Measurements from ENCODE around the gene LRRC59. TPM values are rescaled to one million over a fixed set of nuclear protein-coding genes. Genes with fewer than 3 reads are reported as not detected.

LRRC59 gene
- total RNA-seq, 3 donors from 2014 or later (not counting 1 experiment from before 2014, with no cell fraction given), result 55.6 to 62.7 (median 56.0) TPM

- H3K27ac ChIP-seq (ENCODE audit: low read length), result no peak overlapping the region
- intact Hi-C loops (cut with micrococcal nuclease), result no loop called here
- peaks cover 7% of the 10 kb centered on the region for H3K4me1 ChIP-seq (ENCODE audit: control insufficient read depth, insufficient read depth, low read length)
- peaks cover 43% of the 10 kb centered on the region for H3K36me3 ChIP-seq (ENCODE audit: control insufficient read depth, insufficient read depth, low read length)
- Mint-ChIP-seq H3K9me3 (no peaks in the 10 kb centered on the region), H3K27ac (peak overlapping the region in 1 of 2 donors; percentile 59), H3K4me3 (no peak overlapping the region), H3K36me3 (no peaks in the 10 kb centered on the region), H3K27me3 (ENCODE audit: low read depth in 2 of 2) (no peaks in the 10 kb centered on the region), H3K4me1 (peaks cover 7 to 12% of the 10 kb centered on the region in 2 donors)
- ATAC-seq, result no peak
- no peaks in the 10 kb centered on the region for H3K9me3 ChIP-seq (ENCODE audit: control insufficient read depth, insufficient read depth, low read length)
- no peak for DNase-seq
- TF ChIP-seq CTCF (IDR thresholded peaks at IDR 0.05), result no peak
- WGBS (ENCODE audit: insufficient coverage), result 97% methylated on average over 4 of the region's 5 CpGs
- no peaks in the 10 kb centered on the region for H3K27me3 ChIP-seq (ENCODE audit: control insufficient read depth, insufficient read depth, low read length)
- H3K4me3 ChIP-seq (ENCODE audit: low read length), result no peak overlapping the region
These were observed 38.2 kb downstream of the LRRC59 start for GRCh38 chr17:50359005-50359699.

GRCh38 chr17:50358177-50358576 is 39.1 kb downstream of the LRRC59 start:
- WGBS (ENCODE audit: insufficient coverage), result 97% methylated on average over 17 of the region's 17 CpGs
- H3K27ac Mint-ChIP-seq, result no peak overlapping the region
- H3K4me3 Mint-ChIP-seq, result no peak overlapping the region

GRCh38 chr17:50356892-50357510 is 40.3 kb downstream of the LRRC59 start:
- peaks cover 1 to 20% of the 10 kb centered on the region in 2 donors for H3K4me1 Mint-ChIP-seq
- ATAC-seq (no peak), DNase-seq (no peak)
- no peaks in the 10 kb centered on the region for H3K9me3 ChIP-seq (ENCODE audit: control insufficient read depth, insufficient read depth, low read length)
- no peaks in the 10 kb centered on the region for H3K27me3 Mint-ChIP-seq (ENCODE audit: low read depth in 2 of 2)
- no peaks in the 10 kb centered on the region for H3K36me3 Mint-ChIP-seq
- H3K4me1 ChIP-seq (ENCODE audit: control insufficient read depth, insufficient read depth, low read length), result peaks cover under 1% of the 10 kb centered on the region
- no peaks in the 10 kb centered on the region for H3K9me3 Mint-ChIP-seq
- H3K4me3 Mint-ChIP-seq, result no peak overlapping the region
- H3K27me3 ChIP-seq (ENCODE audit: control insufficient read depth, insufficient read depth, low read length), result no peaks in the 10 kb centered on the region
- WGBS (ENCODE audit: insufficient coverage), result 97% methylated on average over 9 of the region's 12 CpGs
- no peak for TF ChIP-seq CTCF (IDR thresholded peaks at IDR 0.05)
- H3K27ac ChIP-seq (ENCODE audit: low read length), result no peak overlapping the region
- H3K27ac Mint-ChIP-seq, result no peak overlapping the region
- no peak overlapping the region for H3K4me3 ChIP-seq (ENCODE audit: low read length)
- peaks cover 49% of the 10 kb centered on the region for H3K36me3 ChIP-seq (ENCODE audit: control insufficient read depth, insufficient read depth, low read length)
- intact Hi-C loops (cut with micrococcal nuclease), result no loop called here

More at GRCh38 chr17:50358177-50358576, 39.1 kb downstream of the LRRC59 start:
- no peaks in the 10 kb centered on the region for H3K9me3 Mint-ChIP-seq
- ATAC-seq (no peak), DNase-seq (no peak)
- peaks cover 49% of the 10 kb centered on the region for H3K36me3 ChIP-seq (ENCODE audit: control insufficient read depth, insufficient read depth, low read length)
- no peak for TF ChIP-seq CTCF (IDR thresholded peaks at IDR 0.05)
- intact Hi-C loops (cut with micrococcal nuclease), result no loop called here
- no peaks in the 10 kb centered on the region for H3K27me3 ChIP-seq (ENCODE audit: control insufficient read depth, insufficient read depth, low read length)
- no peak overlapping the region for H3K4me3 ChIP-seq (ENCODE audit: low read length)
- H3K36me3 Mint-ChIP-seq, result no peaks in the 10 kb centered on the region
- no peak overlapping the region for H3K27ac ChIP-seq (ENCODE audit: low read length)
- peaks cover 7% of the 10 kb centered on the region for H3K4me1 ChIP-seq (ENCODE audit: control insufficient read depth, insufficient read depth, low read length)
- peaks cover 7 to 14% of the 10 kb centered on the region in 2 donors for H3K4me1 Mint-ChIP-seq
- H3K9me3 ChIP-seq (ENCODE audit: control insufficient read depth, insufficient read depth, low read length), result no peaks in the 10 kb centered on the region
- no peaks in the 10 kb centered on the region for H3K27me3 Mint-ChIP-seq (ENCODE audit: low read depth in 2 of 2)
